Thoracic aorta (tissue), 2 donors: Measurements from ENCODE around the gene PPP3CA. TPM values are rescaled to one million over a fixed set of nuclear protein-coding genes. Genes with fewer than 3 reads are reported as not detected.

Experiments used
- ATAC-seq: fragments of 150-250 bp; one replicate; pipeline ENCODE4 v1.8.0; 2017; ENCODE audit warnings: low read depth; ENCODE audit not compliant: insufficient number of reproducible peaks, low FRiP score
- DNase-seq: peaks from one replicate; pipeline ENCODE4 v3.0.0-alpha.2; 2020; ENCODE audit warnings: low spot score
- H3K27ac ChIP-seq, 2 donors: fragments of 200-600 bp; sonication (generic); 1 replicate in 1 of 2; 2 replicates in 1 of 2; pipeline ENCODE4 v1.5.1; 2016; ENCODE audit warnings: mild to moderate bottlenecking in 2 of 2, moderate library complexity in 2 of 2
- H3K27me3 ChIP-seq: fragments of 200-600 bp; sonication (generic); replicated peaks from 2 replicates; pipeline ENCODE4 v1.6.0; 2016; ENCODE audit warnings: mild to moderate bottlenecking; ENCODE audit not compliant: insufficient read depth
- H3K36me3 ChIP-seq: fragments of 200-600 bp; sonication (generic); one replicate; pipeline ENCODE4 v1.5.1; 2016
- H3K4me1 ChIP-seq, 2 donors: fragments of 200-600 bp; sonication (generic); 1 replicate in 1 of 2; 2 replicates in 1 of 2; pipeline versions ENCODE4 v1.5.1 to v1.6.0; 2016; ENCODE audit warnings: low read depth in 2 of 2, mild to moderate bottlenecking in 1 of 2; ENCODE audit not compliant: control insufficient read depth in 1 of 2
- H3K4me3 ChIP-seq: fragments of 200-600 bp; sonication (generic); 2 replicates; pipeline ENCODE4 v1.5.1; 2016; ENCODE audit warnings: mild to moderate bottlenecking
- H3K9me3 ChIP-seq: fragments of 200-600 bp; sonication (generic); 2 replicates; pipeline ENCODE4 v1.5.1; 2016
- CTCF ChIP-seq: fragments of 200-600 bp; sonication (generic); IDR thresholded peaks from one replicate; pipeline ENCODE4 v1.5.1; 2019; ENCODE audit warnings: antibody characterized with exemption
- total RNA-seq, 2 donors: library from RNA; depleted of rRNA; stranded (reverse); fragments of >200 nt; gene quantifications; one replicate each; pipeline versions ENCODE4 v1.1.0 to v1.2.3, GENCODE V29; 2016

The PPP3CA gene
- total RNA-seq, 2 donors from 2014 or later = 21.9 to 43.2 TPM

DNA sequence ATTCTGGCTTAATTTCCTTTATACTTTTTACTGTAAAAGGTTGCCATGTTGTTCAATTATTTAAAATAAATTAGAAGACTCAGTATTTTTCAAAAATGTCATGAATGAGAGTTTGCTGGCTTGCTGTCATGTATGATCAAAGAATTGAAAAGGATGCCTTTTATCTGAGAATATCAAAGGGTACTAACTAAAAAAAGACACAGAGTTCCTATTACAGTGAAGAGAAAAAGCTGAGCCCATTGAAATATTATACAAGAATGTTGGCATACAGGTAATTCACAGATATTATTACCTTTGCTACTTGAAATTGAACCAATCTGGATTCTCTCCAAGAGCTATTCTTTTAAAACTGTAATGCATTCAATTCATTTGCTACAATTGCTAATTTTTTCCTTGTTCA lies 200.0 kb downstream of the PPP3CA start:
- DNase-seq (no peak), ATAC-seq (no peak)
- Histone ChIP-seq H3K9me3 (no peaks in the 10 kb centered on the region), H3K27me3 (no peaks in the 10 kb centered on the region), H3K4me3 (no peak overlapping the region), H3K27ac (no peak overlapping the region), H3K4me1 (no peaks in the 10 kb centered on the region), H3K36me3 (no peaks in the 10 kb centered on the region)
- TF ChIP-seq CTCF = no peak

GRCh38 chr4:101145021-101145420 lies 202.3 kb downstream of the PPP3CA start:
- no peak for ATAC-seq
- DNase-seq = no peak
- TF ChIP-seq CTCF = no peak
- no peaks in the 10 kb centered on the region for H3K27me3 ChIP-seq
- H3K4me3 ChIP-seq = no peak overlapping the region
- H3K27ac ChIP-seq = no peak overlapping the region
- no peaks in the 10 kb centered on the region for H3K36me3 ChIP-seq
- H3K9me3 ChIP-seq = no peaks in the 10 kb centered on the region
- no peaks in the 10 kb centered on the region for H3K4me1 ChIP-seq

DNA sequence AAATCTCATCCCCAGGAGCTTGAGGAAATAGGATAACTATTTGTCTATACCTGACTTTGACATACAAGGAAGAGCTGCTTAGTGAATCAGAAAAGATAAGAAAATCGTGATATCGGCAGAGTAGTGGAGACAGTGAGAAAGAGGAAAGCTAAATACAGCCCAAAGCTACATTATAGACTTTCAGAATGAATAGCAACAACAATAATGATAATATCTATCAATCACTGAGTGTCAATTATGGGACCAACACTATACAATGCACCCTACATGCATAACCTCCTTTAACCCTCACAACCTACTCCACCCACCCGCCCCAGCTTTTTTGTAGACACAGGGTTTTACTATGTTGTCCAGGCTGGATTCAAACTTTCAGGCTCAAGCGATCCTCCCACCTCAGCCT lies 205.1 kb downstream of the PPP3CA start:
- no peak for ATAC-seq

GRCh38 chr4:101141855-101142254 lies 205.5 kb downstream of the PPP3CA start:
- no peaks in the 10 kb centered on the region for H3K27me3 ChIP-seq
- no peak for ATAC-seq

More for the DNA sequence above, 205.1 kb downstream of the PPP3CA start:
- no peak overlapping the region for H3K4me3 ChIP-seq
- DNase-seq = no peak
- no peaks in the 10 kb centered on the region for H3K27me3 ChIP-seq
- TF ChIP-seq CTCF = no peak
- H3K36me3 ChIP-seq = no peaks in the 10 kb centered on the region
- no peaks in the 10 kb centered on the region for H3K4me1 ChIP-seq
- H3K27ac ChIP-seq = no peak overlapping the region
- no peaks in the 10 kb centered on the region for H3K9me3 ChIP-seq

DNA sequence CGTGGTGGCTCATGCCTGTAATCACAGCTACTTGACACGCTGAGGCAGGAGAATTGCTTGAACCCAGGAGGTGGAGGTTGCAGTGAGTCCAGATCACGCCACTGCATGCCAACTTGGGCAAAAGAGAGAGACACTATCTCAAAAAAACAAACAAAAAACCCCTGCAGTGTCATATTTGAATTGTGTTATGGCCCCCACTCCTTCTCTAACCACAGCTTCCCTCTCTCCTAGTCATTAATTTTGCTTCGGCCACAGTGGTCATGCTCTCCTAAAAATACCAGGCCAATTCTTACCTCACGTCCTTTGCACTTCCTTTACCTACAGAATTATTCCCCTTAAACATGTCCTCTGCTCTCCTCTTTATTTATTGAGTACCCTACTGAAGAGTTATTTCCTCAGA lies 206.1 kb downstream of the PPP3CA start:
- DNase-seq = no peak
- Histone ChIP-seq H3K4me1 (peaks cover 0 to 2% of the 10 kb centered on the region in 2 donors), H3K27me3 (no peaks in the 10 kb centered on the region), H3K36me3 (no peaks in the 10 kb centered on the region), H3K9me3 (no peaks in the 10 kb centered on the region), H3K4me3 (no peak overlapping the region), H3K27ac (no peak overlapping the region)
- TF ChIP-seq CTCF = no peak
- ATAC-seq = no peak

More at GRCh38 chr4:101141855-101142254, 205.5 kb downstream of the PPP3CA start:
- no peak for TF ChIP-seq CTCF
- Histone ChIP-seq H3K36me3 (no peaks in the 10 kb centered on the region), H3K27ac (no peak overlapping the region), H3K9me3 (no peaks in the 10 kb centered on the region), H3K4me1 (no peaks in the 10 kb centered on the region), H3K4me3 (no peak overlapping the region)
- no peak for DNase-seq
